ENCODE data around the gene ATAD2B.
A peak's percentile ranks its signal among the peaks of the same experiment; 100 is the strongest.
"Not testable (repeated sequence)": the region's sequence is repeated elsewhere in the genome, so short reads cannot be mapped to it uniquely, and the experiment has no call there.

ATAD2B gene

DNA sequence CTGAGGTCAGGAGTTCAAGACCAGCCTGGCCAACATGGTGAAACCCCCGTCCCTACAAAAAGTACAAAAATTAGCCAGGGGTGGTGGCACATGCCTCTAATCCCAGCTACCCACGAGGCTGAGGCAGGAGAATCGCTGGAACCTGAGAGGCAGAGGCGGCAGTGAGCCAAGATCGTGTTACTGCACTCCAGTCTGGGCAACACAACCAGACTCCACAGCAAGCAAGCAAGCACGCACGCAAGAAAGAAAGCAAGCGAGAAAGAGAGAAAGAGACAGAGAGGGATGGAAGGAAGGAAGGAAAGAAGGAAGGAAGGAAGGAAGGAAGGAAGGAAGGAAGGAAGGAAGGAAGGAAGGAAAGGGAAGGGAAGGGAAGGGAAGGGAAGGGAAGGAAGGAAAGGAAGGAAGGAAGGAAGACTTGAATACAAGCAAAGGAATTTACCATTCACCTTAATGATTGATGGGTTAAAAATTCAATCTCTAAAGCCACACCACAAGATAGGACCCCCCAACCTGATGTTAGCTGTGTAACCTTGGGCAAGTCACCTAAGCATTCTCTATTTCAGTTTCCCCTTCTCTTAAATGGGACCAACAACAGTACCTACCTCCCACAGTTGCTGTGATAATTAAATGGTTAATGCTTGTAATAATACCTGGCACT lies 181.7 kb downstream of the ATAD2B start:
- DNase-seq (ENCODE audit: low read depth), result no peak

DNA sequence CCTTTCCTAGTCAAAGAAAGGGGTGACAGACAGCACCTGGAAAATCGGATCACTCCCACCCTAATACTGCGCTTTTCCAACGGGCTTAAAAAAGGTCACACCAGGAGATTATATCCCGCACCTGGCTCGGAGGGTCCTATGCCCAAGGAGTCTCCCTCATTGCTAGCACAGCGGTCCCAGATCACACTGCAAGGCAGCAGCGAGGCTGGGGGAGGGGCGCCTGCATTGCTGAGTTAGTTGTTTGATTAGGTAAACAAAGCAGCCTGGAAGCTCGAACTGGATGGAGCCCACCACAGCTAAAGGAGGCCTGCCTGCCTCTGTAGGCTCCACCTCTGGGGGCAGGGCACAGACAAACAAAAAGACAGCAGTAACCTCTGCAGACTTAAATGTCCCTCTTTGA lies 190.1 kb downstream of the ATAD2B start:
- DNase-seq (ENCODE audit: low read depth), result not testable (repeated sequence)

DNA sequence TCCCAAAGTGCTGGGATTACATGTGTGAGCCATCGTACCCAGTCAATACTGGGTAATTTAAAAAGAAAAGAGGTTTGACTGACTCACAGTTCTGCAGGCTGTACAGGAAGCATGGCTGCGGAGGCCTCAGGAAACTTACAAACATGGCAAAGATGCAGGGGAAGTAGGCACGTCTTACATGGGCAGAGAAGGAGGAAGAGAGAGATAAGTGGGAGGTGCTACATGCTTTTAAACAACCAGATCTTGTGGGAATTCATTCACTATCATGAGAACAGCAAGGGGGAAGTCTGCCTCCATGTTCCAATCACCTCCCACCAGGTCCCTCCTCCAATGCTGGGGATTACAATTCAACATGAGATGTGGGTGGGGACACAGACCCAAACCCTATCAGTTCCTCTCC lies 192.5 kb downstream of the ATAD2B start:
- DNase-seq (ENCODE audit: low read depth), result no peak

DNA sequence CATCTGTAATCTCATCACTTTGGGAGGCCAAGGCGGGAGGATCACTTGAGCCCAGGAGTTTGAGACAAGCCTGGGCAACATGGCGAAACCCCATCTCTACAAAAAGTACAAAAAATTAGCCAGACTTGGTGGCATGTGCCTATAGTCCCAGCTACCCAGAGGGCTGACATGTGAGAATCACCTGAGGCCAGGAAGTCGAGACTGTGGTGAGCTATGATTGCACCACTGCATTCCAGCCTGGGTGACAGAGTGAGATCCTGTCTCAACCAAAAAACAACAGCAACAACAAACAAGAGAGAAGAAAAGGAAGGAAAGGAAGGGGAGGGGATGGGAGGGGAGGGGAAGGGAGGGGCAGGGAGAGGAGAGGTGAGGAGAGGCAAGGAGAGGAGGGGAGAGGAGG lies 203.9 kb downstream of the ATAD2B start:
- DNase-seq (ENCODE audit: low read depth), result peak; percentile 4

DNA sequence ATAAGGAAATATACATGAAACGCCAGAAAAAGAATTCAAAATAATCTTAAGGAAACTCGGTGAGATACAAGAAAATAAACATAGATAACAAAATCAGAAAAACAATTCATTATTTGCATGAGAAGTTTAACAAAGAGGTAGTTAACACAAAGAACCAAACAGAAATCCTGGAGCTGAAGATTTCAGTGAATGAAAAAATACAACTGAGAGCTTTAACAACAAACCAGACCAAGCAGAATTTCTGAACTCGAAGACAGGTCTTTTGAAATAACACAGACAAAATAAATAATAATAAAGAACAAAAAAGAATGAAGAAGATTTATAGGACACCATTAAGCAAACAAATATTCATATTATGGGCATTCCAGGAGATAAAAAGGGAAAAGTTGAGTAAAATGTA lies 204.7 kb downstream of the ATAD2B start:
- no peak for DNase-seq (ENCODE audit: low read depth)

DNA sequence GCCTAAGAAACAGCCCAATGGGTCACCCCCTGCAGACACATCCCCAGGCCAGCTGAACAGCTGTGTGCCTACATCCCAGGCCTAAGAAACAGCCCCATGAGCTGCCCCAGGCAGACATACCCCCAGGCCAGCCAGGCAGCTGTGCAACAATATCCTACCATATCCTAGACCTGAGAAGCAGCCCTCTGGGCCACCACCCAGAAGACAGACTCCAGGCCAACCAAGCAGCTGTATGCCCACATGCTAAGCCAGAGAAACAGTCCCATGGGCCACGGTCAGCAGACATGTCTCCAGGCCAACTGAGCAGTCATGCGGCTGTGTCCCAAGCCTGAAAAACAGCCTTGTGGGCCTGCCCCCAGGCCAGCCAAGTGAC lies 205.5 kb downstream of the ATAD2B start:
- no peak for DNase-seq (ENCODE audit: low read depth)

DNA sequence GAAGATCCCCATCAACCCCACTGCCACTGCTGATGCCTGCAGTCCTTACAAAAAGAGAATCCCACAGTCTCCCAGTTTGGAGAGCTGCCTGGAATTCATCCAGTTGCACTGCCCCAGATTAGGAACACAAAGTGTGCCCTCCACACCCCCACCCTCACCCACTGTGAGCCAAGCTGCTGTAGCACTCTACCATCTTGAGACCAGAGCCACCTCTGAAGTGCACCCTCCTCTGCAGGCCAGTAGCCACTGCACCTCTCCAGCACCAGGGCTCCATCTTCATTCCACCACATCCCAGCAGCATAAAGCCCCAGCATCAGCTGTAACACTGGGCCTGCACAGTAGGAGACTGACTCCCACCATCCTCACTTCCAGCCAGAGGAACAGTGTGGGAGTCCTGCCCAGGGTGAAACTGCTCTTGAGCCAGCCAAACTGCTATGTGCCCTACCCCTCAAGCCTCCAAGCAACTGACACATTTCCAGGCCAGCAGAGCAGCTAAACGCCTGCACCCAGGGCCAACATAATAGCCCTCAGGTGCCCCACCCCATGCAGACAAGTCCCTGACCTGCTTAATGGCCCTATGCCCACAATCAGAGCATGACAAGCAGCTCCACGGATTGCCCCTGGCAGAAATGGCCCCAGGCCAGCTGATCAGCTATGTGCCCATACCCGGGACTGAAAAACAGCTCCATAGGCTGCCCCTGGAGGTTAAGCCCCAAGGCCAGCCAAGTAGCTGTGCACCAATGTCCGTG lies 206.0 kb downstream of the ATAD2B start:
- DNase-seq (ENCODE audit: low read depth), result no peak

DNA sequence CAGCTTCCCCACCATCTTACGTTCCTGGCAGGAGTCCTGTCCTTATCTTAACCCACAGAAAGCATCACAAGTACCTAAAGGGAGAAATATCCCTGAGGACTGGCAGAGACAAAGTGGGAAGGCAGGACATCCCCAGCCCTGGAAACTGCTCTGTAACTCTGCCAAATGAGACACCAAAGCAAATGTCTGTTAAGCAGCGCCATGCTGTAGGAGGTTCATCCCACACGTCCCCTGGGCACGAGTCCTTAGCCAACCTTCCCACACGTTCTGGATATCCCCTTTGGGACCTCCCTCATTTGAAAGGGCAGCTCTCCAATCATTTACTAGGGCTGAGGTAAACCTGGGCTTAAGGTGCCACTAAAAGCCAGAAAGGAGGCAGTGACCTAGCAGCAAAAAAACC lies 207.2 kb downstream of the ATAD2B start:
- DNase-seq (ENCODE audit: low read depth), result no peak

DNA sequence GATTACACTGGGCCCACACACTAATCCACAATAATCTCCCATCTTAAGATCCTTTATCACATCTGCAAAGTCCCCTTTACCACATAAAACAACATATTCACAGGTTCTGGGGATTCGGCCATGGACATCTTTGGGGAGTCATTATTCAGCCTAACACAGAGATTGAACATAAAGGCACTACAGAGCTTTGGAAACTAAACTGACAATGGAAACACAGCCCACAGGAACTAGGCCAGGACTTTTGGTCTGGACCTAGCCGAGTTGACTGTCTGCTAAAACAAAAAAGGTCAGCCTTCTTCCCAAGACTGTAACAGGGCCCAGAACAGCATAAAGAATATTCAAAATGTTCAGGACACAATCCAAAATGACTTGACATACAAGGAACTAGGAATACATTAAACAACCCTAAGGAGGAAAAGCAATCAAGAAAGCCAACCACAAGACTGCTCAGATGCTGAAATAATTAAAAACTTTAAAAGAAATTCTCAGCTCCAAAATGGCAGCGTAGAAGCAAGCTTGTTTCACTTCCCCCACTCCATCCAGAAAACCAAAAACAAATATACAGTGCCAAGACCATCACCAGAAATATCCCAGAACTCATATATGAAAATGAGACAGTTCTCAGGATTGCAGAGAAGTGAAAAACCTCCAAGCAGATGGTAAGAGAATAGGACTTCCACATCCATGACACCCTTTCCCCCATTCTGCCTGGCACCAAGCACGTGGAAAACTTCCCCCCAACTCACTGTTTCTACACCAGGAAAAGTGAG lies 207.8 kb downstream of the ATAD2B start:
- DNase-seq (ENCODE audit: low read depth), result no peak

DNA sequence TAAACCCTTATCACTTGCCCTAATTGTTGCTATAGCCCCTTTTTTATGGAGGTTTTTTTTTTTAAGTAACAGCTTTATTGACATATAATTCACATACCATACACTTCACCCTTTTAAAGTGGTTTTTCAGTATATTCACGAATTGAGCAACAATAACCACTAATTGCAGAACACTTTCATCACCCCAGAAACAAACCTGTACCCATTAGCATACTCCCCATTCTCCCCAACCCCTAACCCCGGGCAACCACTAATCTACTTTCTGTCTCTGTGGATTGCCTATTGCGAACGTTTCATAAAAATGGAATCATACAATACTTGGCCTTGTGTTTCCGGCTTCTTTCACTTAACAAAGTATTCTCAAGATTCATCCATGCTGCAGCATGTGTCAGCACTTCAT lies 213.6 kb downstream of the ATAD2B start:
- DNase-seq (ENCODE audit: low read depth), result no peak

DNA sequence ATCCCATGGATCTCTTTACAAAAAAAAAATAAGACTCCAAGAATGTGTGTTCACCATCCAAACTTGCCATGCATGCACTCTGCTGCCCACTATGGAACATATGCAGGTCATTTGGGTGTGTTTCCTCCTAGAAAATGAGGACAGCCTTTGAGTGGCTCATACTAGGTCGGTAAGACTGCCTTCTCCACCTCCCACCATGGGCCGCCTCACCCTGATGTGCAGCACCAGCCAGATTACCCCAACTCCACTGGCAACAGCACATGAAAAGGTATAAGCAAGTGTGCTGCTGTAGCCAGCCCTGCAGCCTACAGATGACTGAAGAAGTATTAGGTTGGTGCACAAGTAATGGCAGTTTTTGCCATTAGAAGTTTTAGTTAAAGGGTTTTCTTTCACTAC lies 214.2 kb downstream of the ATAD2B start:
- no peak for DNase-seq (ENCODE audit: low read depth)

DNA sequence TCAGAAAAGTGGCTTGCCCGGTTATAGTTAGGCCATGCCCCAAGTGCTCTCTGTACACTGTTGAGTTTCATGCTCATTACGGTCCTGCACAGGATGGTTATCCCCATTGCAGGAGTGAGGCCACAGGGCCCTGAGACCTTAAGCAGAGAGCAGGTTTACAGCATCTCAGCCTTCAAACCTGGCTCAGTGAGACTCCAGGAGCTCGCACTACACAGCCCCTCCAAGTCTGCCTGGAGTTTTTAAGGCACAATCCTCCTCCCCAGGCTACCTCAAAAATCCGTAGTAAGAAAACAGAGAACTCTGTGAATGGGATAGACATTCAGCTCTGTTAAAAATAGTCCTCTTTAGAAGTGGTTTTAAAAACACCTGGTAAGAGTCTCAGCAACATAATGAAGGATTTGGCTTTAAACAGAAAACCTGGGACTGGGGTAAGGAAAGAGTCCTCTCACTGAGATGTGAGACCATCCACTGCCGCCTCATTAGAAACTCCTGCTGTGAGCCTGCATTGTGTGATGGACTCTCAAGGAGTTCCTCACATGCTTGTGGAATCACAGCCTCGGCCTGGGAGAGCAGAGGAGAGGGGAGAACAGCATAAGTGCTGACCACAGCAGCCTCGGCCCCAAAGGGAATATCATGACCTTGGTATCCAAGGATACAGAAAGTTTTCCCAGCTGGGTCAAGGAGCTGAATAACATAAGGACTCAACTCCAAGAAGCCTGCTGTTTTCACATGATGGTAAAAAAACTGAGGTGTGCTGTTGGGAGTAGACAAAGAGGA lies 214.8 kb downstream of the ATAD2B start:
- no peak for DNase-seq (ENCODE audit: low read depth)

DNA sequence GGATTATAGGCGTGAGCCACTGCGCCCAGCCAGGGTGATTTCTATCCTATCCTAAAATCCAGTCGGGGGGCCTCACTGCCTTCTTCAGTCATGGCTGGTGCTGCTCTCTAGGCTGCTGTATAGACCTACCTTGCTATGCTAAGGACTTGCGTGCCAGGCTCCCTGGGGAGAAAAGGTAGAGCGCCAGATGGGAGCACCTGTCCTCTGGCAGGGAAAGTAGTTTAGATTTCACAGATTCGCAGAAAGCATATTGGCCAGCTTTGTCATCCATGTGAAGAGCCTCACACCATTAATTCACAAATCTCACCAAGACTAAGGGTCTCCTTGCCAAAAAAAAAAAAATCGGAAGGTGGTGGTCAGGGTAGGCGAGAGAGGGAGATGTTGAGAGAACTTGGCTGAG lies 217.6 kb downstream of the ATAD2B start:
- no peak for DNase-seq (ENCODE audit: low read depth)

DNA sequence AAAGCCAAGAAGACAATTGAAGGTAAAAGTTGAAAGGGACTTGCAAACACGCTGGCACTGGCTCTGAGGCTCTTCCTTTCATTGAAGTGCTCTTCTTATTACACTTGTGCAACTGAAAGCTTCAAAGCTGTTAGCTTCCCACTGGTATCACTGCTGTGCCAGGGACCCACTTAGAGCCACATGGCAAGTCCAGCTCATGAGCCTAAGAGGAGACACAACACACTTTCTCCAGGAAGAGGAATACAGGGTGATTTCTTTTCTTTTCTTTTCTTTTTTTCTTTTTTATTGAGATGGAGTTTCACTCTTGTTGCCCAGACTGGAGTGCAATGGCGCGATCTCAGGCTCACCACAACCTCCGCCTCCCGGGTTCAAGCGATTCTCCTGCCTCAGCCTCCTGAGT lies 218.2 kb downstream of the ATAD2B start:
- no peak for DNase-seq (ENCODE audit: low read depth)

DNA sequence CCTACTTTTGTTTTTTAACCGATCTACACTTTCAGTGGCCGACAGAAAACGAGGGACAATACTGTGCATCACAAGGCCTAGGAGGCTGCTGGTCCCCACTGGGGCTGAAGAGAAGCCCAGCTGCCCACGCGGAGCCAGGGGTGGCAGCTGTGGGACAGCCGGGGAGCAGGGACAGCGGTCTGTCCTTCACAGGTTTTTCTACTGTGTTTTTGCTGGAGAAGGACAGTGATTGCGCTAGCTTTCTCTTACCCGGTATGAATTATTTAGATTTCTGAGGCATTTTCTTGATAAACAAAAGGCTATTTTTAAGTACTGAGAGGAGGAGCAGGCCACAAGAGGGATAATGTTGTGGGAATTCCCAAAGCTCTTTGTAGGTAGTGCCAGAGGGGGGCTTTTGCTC lies 219.8 kb downstream of the ATAD2B start:
- DNase-seq (ENCODE audit: low read depth), result no peak

DNA sequence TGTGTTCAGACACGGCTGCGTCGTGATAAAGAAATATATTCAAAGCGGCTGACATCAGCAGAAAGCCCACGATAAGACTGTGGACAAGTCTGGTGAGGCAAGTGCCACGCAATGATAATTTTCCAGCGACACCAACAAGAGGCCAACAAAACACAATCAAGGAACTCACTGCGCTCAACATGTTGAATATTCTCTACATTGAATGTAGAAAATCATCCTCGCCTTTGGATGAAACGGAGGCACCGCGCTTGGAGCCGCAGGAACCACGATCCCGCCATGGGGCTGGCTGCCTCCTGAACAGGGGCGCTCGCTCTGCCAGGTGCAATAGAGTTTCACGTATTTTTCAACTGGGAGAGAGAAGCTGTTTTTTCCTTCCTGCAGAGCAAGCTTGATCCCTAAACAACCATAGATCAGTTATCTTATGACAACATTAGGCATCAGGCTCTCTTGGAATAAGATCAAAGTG lies 220.3 kb downstream of the ATAD2B start:
- DNase-seq (ENCODE audit: low read depth), result no peak

DNA sequence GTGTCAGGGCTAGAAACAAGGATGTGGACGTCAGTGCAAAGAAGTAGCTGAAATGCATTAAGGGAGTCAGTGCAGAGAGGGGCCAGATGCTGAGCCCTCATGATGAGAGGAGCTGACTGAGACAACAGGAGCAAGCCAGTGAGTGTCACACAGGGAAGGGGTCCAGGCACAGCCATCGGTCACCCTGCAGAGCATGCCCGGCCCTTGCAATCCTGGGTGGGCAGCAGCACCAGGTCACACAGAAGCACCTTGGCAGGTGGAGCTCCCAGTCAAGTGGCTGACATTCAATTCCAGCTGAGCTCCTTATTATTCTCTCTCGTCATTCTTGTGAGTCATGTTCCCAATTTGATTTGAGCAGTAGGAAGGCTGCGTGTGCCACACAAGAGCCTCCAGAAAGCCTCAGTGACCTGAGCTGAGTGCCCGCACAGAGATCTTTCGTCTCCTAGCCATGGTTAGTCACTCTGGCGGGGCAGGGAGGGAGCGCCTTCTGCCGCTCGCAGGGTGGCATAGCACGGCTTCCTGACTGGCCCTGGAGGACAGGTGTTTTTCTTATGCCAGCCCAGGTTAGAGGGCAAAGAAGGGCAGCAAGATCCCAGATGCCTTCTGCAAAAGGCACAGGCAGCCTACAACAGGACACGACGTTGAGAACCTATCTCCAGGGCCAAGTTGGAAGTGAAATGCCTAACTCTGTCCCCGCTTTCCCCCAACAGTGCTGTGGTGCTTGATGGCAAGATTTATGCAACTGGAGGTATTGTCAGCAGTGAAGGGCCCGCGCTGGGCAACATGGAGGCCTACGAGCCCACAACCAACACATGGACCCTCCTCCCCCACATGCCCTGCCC lies 220.9 kb downstream of the ATAD2B start:
- no peak for DNase-seq (ENCODE audit: low read depth)

DNA sequence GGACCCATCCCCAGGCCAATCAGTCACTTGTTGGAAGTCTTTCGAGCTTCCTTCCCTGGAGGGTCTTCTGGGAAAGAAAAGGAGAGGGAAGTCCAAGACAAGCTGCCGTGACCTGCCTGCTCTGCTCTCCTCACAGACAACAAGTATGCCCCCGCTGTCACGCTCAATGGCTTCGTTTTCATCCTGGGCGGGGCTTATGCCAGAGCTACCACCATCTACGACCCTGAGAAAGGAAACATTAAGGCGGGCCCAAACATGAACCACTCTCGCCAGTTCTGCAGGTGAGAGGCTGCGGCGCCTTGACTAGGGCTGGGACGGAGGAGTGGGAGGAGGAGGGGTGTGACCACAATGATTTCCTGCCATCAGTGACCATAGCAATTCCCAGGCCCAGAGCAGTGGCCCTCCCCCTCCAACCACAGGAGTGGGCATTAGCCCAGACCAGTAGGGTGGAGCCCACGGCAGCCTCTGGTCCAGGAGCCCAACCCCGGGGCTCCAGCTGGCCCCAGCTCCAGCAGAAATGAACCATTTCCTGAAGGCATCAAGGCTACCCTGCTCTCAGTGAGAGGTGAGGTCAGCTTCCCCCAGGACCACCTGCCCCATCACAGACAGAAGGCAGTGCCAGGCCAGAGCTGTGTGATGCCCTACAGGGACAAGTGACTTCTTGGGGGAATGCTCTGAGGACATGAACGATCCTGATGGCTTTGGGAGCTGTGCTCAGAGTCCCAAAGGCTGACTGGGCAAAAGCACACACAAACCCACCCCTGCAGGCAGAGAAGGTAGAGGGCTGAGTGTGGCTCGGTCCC lies 223.1 kb downstream of the ATAD2B start:
- no peak for DNase-seq (ENCODE audit: low read depth)

DNA sequence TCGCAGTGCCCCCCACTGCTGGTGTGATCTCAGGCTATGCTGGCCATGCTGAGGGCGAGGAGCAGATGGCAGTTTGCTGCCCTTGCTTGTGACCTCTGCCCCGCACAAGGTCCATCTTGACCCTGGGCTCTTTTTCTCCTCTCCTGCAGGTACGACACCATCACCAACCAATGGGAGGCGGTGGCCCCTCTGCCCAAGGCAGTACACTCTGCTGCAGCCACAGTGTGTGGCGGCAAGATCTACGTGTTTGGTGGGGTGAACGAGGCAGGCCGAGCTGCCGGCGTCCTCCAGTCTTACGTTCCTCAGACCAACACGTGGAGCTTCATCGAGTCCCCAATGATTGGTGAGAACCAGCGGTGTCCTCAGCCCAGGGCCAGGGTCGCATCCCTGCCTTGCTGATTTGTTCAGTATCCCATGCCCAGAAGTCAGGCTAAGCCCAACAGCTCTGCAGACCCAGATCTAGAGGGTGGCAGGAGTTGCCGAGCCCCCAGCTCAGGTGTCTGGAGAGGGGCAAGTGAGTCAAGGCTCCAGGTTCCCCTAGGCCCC lies 223.8 kb downstream of the ATAD2B start:
- no peak for DNase-seq (ENCODE audit: low read depth)

DNA sequence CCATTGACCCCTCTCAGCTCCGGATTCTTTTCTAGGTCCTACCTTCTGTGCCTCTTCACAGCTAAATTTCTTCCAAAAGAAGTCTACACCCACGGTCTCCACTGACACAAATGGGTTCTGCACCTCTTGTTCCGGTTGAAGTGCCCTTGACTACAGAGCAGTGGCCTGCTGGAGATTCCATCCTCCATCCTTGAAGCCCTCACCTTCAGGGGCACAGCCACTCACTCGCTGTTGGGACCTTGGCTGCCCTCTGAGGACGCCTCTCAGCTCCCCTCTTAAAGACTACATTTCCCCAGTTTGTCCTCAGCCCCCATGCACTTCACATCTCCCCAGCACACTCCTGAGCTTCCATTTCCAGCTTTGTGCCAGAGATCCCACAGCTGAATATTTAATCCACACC lies 226.3 kb downstream of the ATAD2B start:
- no peak for DNase-seq (ENCODE audit: low read depth)
